AG10803 (cell line): Measurements from ENCODE around the gene ITCH.
"Not testable (repeated sequence)": the region's sequence is repeated elsewhere in the genome, so short reads cannot be mapped to it uniquely, and the experiment has no call there.

Experiments used
- DNase-seq: peaks from one replicate; pipeline ENCODE4 v3.0.0; 2010; ENCODE audit warnings: low read depth
- H3K4me3 ChIP-seq: 2 replicates; pipeline ENCODE4 v1.5.1; 2011; ENCODE audit warnings: mild to moderate bottlenecking, low read length, control low read depth
- TF ChIP-seq, protein P1 (sequence below): conservative IDR thresholded peaks from 2 replicates; pipeline ENCODE4 v1.5.1; 2011; ENCODE audit warnings: mild to moderate bottlenecking, low read length, control low read depth, inconsistent platforms

The ITCH gene

GRCh38 chr20:34347571-34347970, 15.5 kb upstream of the ITCH start:
- no peak for DNase-seq

GRCh38 chr20:34350095-34350494, 13.0 kb upstream of the ITCH start:
- H3K4me3 ChIP-seq = no peak overlapping the region
- TF ChIP-seq, protein P1, sequence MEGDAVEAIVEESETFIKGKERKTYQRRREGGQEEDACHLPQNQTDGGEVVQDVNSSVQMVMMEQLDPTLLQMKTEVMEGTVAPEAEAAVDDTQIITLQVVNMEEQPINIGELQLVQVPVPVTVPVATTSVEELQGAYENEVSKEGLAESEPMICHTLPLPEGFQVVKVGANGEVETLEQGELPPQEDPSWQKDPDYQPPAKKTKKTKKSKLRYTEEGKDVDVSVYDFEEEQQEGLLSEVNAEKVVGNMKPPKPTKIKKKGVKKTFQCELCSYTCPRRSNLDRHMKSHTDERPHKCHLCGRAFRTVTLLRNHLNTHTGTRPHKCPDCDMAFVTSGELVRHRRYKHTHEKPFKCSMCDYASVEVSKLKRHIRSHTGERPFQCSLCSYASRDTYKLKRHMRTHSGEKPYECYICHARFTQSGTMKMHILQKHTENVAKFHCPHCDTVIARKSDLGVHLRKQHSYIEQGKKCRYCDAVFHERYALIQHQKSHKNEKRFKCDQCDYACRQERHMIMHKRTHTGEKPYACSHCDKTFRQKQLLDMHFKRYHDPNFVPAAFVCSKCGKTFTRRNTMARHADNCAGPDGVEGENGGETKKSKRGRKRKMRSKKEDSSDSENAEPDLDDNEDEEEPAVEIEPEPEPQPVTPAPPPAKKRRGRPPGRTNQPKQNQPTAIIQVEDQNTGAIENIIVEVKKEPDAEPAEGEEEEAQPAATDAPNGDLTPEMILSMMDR = no peak
- DNase-seq = no peak

More at GRCh38 chr20:34347571-34347970, 15.5 kb upstream of the ITCH start:
- H3K4me3 ChIP-seq = no peak overlapping the region
- TF ChIP-seq, protein P1 = no peak

- H3K4me3 ChIP-seq, DNase-seq: not testable (repeated sequence)
Observed at GRCh38 chr20:34353467-34353866, 9.6 kb upstream of the ITCH start.

- DNase-seq = no peak
- TF ChIP-seq, protein P1 = no peak
- no peak overlapping the region for H3K4me3 ChIP-seq
Observed at GRCh38 chr20:34355427-34355826, 7.6 kb upstream of the ITCH start.

GRCh38 chr20:34359729-34360128, 3.3 kb upstream of the ITCH start:
- not testable (repeated sequence) for DNase-seq, H3K4me3 ChIP-seq

- no peak for DNase-seq
- TF ChIP-seq, protein P1 = no peak
- peak overlapping the region; percentile 83 for H3K4me3 ChIP-seq
Observed at GRCh38 chr20:34362502-34363061, 491 bp upstream of the ITCH start.

DNA sequence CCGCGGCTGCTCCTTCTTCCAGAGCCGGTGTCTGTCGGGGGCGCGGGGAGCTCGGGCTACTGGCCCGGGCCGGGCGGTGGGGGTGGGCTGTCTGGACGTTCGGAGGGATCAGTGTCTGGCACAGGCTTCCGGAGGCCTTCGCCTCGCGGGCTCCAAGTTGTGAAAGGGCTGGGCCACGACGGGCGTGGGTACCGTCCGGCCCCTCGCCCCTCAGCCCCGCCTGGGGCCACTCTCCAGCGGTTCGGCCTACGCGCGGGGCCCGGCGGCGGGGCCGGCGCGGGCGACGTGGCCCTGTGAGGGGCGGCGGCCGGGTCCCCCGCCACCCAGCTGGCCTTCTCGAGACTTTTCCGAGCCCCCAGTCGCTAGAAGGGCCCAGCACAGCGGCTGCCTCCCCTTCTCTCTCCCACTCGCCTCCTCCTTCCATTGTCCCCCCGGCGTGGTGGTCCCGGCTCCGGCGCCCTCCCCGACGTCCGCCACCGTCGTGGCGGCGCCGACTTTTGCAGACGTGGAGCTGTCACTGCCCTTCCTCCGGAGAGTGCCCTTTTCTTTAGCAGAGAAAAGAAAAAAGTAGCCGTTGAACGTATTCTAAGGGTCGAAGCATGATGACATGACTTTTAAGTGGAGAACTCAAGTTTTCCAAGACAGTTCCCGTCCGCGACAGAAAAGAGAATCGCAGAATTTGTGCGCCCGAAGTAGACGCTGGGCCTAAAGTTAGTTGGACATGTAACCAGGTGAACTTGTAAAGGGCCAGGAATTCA, 571 bp downstream of the ITCH start:
- TF ChIP-seq, protein P1 = no peak
- DNase-seq = peak; percentile 53
- peak overlapping the region; percentile 83 for H3K4me3 ChIP-seq

GRCh38 chr20:34364223-34364506, 1.1 kb downstream of the ITCH start:
- no peak for DNase-seq
- peak overlapping the region; percentile 83 for H3K4me3 ChIP-seq
- TF ChIP-seq, protein P1 = no peak
